GM12878 (cell line): ENCODE results near the gene MATN1. TPM values are rescaled to one million over a fixed set of nuclear protein-coding genes. Genes with fewer than 3 reads are reported as not detected.
A peak's percentile ranks its signal among the peaks of the same experiment; 100 is the strongest.

Source experiments
- ATF3 ChIP-seq: IDR thresholded peaks from 2 replicates; pipeline ENCODE4 v1.6.1; 2011; ENCODE audit warnings: low read depth, mild to moderate bottlenecking, low read length, moderate library complexity, borderline replicate concordance; ENCODE audit errors: extremely low read depth
- CEBPZ ChIP-seq: fragments of 150-350 bp; IDR thresholded peaks from 2 replicates; pipeline ENCODE4 v1.6.1; 2016; ENCODE audit warnings: low read depth, low read length
- E4F1 ChIP-seq: fragments of 450-650 bp; IDR thresholded peaks from 2 replicates; pipeline ENCODE4 v1.6.1; 2018; ENCODE audit warnings: borderline replicate concordance, mild to moderate bottlenecking; ENCODE audit not compliant: partially characterized antibody
- ETV6 ChIP-seq, 2 experiments: fragments of 450-650 bp in 1 of 2; IDR thresholded peaks in 1 of 2; conservative IDR thresholded peaks in 1 of 2; 2 replicates each; pipeline ENCODE4 v1.6.1; 2014; ENCODE audit warnings: antibody characterized with exemption in 1 of 2, borderline replicate concordance in 1 of 2, low read depth in 1 of 2, mild to moderate bottlenecking in 1 of 2, moderate library complexity in 1 of 2
- GABPA ChIP-seq: IDR thresholded peaks from 2 replicates; pipeline ENCODE4 v1.6.1; 2014; ENCODE audit warnings: antibody characterized with exemption, low read depth, mild to moderate bottlenecking, inconsistent platforms
- HSF1 ChIP-seq: fragments of 150-350 bp; IDR thresholded peaks from 2 replicates; pipeline ENCODE4 v1.6.1; 2014; ENCODE audit warnings: mild to moderate bottlenecking, low read depth, low read length
- IKZF2 ChIP-seq, 2 experiments: fragments of 450-650 bp; IDR thresholded peaks; 2 replicates each; pipeline ENCODE4 v1.6.1; 2017; ENCODE audit warnings: mild to moderate bottlenecking in 2 of 2, moderate library complexity in 2 of 2
- KLF5 ChIP-seq: fragments of 450-650 bp; IDR thresholded peaks from 2 replicates; pipeline ENCODE4 v1.6.1; 2014; ENCODE audit warnings: mild to moderate bottlenecking; ENCODE audit not compliant: partially characterized antibody
- MYC ChIP-seq: IDR thresholded peaks from 2 replicates; pipeline ENCODE4 v1.6.1; 2011; ENCODE audit warnings: mild to moderate bottlenecking, low read length, moderate library complexity, inconsistent platforms; ENCODE audit not compliant: insufficient read depth, insufficient replicate concordance, insufficient read length, severe bottlenecking
- NFXL1 ChIP-seq: fragments of 450-650 bp; IDR thresholded peaks from 2 replicates; pipeline ENCODE4 v1.6.1; 2017; ENCODE audit warnings: antibody characterized with exemption, mild to moderate bottlenecking, borderline replicate concordance
- POU2F2 ChIP-seq: IDR thresholded peaks from 3 replicates; pipeline ENCODE4 v1.6.1; 2011; ENCODE audit warnings: low read depth, mild to moderate bottlenecking, low read length, borderline replicate concordance
- RB1 ChIP-seq: fragments of 450-650 bp; formaldehyde crosslinking; IDR thresholded peaks from 2 replicates; pipeline ENCODE4 v1.6.1; 2017; ENCODE audit warnings: mild to moderate bottlenecking, borderline replicate concordance
- SIN3A ChIP-seq: IDR thresholded peaks from 2 replicates; pipeline ENCODE4 v1.6.1; 2012; ENCODE audit warnings: low read depth, low read length, improper control_type of control experiment
- SRF ChIP-seq, 2 experiments: IDR thresholded peaks; 2 replicates each; pipeline ENCODE4 v1.6.1; 2011; ENCODE audit warnings: low read depth in 2 of 2, low read length in 2 of 2, mild to moderate bottlenecking in 1 of 2, moderate library complexity in 1 of 2
- TCF12 ChIP-seq: IDR thresholded peaks from 2 replicates; pipeline ENCODE4 v1.6.1; 2011; ENCODE audit warnings: low read depth, mild to moderate bottlenecking, low read length
- WRNIP1 ChIP-seq: IDR thresholded peaks from 2 replicates; pipeline ENCODE4 v1.6.1; 2011; ENCODE audit warnings: low read depth, low read length, improper control_type of control experiment, borderline replicate concordance
- polyA plus RNA-seq, 11 experiments: library from polyadenylated mRNA; depleted of rRNA in 4 of 11; unstranded in 6 of 11; stranded (reverse) in 5 of 11; fragments of >200 nt; fragmentation: Nextera tagmentation in 4 of 11; fragmentation: Illumina TruSeq in 1 of 11; extraction: Ambion mirVana in 4 of 11; extraction: Trizol in 1 of 11; gene quantifications; 1 replicate in 1 of 11; 2 replicates in 10 of 11; pipeline versions ENCODE4 v1.2.1 to v1.2.3, GENCODE V29; 2011 to 2016; ENCODE audit warnings: inconsistent platforms in 2 of 11, missing spikeins in 2 of 11, low read depth in 1 of 11
- total RNA-seq, 4 experiments: library from RNA; depleted of rRNA in 3 of 4; stranded (reverse); fragments of >200 nt in 3 of 4; fragmentation: Illumina TruSeq in 1 of 4; extraction: Trizol in 1 of 4; gene quantifications; 2 replicates each; pipeline versions ENCODE4 v1.2.1 to v1.2.3, GENCODE V29; 2013 to 2021

MATN1 gene
- total and polyA plus RNA-seq, 10 of the 15 experiments (the other 5 are each of a cell fraction or from before 2014, with no cell fraction given), result 0.04 to 0.50 (median 0.10) TPM; not detected in 1

- no peak for TF ChIP-seq E4F1
- no peak for TF ChIP-seq NFXL1
- TF ChIP-seq CEBPZ, result no peak
- TF ChIP-seq ATF3, result no peak
- no peak for TF ChIP-seq RB1
- no peak; the same call in 1 of the 2 replicates for TF ChIP-seq TCF12
- peak; percentile 56 to 60 for TF ChIP-seq IKZF2 (IDR thresholded peaks at IDR 0.05)
- no peak; a peak in 1 of 4 replicates for TF ChIP-seq ETV6 (conservative IDR thresholded peaks at IDR 0.05 in 1 of 2, IDR thresholded peaks at IDR 0.05 in 1 of 2; ENCODE audit: borderline replicate concordance in 1 of 2, low read depth in 1 of 2)
- no peak for TF ChIP-seq SIN3A
- no peak for TF ChIP-seq HSF1
- no peak for TF ChIP-seq SRF (IDR thresholded peaks at IDR 0.05; ENCODE audit: low read depth in 2 of 2, low read length in 2 of 2)
- 0 out of 2 replicates have a peak, but pooled peaks have one; percentile 84 for TF ChIP-seq WRNIP1
- peak; percentile 70; the same call in 1 of the 3 replicates for TF ChIP-seq POU2F2
- no peak for TF ChIP-seq KLF5
- no peak for TF ChIP-seq GABPA
- no peak for TF ChIP-seq MYC
Measured at GRCh38 chr1:30749691-30750583, 26.6 kb upstream of the MATN1 start (continued).
